HG03354 (cell line): Measurements from ENCODE around the gene GPC3.

Experiments used
- ATAC-seq: cut with Tn5 transposase; IDR thresholded peaks from one replicate; pipeline ENCODE4 v1.9.1; 2021; ENCODE audit warnings: mild to moderate bottlenecking; ENCODE audit not compliant: unreplicated experiment, poor library complexity, severe bottlenecking

GPC3 gene

DNA sequence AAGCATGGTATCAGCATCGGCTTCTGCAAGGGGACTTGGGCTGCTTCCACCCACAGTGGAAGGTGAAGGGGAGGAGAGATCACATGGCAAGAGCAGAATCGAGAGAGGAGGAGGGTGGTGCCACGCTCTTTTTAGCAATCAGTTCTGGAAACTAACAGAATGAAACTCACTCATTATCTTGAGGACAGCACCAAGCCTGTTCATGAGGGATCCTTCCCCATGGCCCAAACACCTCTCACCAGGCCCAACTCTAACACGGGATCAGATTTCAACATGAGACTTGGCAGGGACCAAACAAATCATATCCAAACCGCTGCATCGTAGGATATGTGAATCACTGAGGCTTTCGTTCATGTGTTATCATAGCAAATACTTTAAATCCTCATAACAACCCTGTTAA lies 125.5 kb downstream of the GPC3 start:
- no peak for ATAC-seq

DNA sequence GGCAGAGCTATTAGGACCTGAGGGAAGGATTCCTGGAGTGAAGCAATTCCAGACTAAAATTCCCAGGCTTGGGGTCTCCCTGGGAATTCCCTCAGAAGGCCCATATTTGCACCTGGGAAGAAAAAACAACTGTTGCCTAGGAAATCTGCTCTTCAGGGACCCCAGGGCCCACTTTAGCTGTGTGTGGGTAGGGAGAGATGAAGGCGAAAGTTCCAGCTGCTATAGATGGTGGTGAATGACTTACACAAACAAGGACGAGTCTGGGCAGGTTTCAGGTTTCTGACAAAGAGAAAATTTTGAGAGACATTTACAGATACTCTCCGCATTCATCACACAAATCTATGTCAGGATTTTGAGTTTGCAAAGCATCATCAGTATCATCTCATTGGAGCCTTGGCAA lies 126.1 kb downstream of the GPC3 start:
- no peak for ATAC-seq

DNA sequence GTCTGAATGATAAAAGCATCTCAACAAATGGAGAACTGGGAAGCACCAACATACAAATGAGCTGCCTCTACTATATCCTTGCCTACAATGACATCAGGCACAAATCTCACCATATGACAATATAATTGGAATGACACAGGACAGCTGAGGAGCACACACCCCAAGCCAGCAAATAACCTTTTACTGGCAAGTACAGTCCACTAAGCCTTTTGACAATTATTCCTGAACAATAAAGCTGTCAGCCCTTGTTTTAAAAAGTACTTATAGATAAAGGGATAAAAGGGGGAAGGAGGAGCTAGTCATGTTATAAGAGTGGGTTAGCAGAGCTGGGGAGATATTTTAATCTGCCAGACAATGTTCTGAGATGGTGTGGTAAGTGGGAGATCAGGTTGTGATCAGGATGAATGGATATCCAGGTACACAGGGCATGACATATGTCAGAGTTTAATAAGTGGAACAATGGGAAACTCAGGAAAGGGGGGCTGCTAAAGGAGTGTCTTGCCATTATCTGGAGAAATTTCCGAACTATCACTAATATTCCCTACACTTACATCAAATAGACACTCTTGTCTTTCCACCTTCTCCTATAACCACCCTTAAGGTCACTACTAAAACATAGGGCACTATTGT lies 127.6 kb downstream of the GPC3 start:
- ATAC-seq = no peak

DNA sequence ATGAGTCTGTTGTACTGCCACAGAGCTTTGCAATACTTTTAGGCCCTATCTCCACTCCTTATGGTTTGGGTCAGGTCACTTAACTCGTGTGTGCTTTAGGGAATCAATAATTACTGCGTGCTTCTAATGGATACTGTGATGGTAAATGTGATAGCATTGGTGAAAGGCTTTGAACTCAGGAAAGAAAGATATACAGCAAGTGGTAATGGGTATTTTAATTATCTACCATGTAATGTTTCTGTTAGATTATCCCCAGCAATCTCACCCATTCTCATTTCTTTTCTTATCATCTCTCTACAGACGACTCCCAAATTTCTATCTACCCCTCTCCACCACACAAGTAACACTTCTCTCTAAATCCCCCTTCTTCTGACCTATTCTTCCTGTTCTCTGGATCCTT lies 128.6 kb downstream of the GPC3 start:
- no peak for ATAC-seq

DNA sequence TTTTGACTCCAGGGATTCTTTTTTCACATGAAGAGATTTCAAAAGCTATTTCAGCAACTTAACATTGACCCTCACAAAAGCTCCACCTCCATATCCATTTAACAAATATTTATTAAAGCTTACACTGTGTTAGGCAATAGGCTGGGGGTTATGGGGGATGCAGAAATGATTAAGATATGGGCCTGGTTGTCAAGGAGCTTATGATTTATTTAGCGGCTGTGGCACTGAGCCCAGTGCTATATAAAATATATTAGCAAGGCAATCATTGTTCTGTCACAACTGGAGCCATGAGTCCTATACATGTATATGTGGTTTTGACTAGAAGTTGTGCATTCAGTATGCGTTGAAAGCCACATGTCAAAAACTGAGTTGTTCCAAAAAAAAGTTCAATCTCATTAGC lies 131.1 kb downstream of the GPC3 start:
- no peak for ATAC-seq

DNA sequence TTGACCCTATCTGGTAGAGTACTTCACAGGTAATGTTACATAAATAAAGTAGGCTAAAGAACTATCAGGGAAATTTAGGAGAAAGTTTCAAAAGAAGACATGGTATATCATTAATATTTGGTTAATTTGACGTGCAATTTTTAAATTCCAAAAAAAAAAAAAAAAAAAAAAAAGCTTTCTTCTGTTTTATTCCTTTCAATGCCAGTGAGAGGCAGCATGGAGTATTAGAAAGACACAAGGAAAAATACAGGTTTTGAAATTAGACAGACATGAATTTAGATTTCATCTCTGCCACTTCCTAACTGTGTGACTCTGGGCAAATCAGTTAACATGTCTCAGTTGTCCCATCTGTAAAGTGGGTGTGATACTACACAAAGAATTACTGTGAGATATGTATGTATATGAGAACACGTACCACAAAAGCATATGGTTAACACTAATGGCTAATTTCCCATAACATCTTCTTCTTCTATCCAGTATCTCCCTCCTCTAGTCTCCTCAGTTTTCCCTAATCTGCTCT lies 132.5 kb downstream of the GPC3 start:
- no peak for ATAC-seq

DNA sequence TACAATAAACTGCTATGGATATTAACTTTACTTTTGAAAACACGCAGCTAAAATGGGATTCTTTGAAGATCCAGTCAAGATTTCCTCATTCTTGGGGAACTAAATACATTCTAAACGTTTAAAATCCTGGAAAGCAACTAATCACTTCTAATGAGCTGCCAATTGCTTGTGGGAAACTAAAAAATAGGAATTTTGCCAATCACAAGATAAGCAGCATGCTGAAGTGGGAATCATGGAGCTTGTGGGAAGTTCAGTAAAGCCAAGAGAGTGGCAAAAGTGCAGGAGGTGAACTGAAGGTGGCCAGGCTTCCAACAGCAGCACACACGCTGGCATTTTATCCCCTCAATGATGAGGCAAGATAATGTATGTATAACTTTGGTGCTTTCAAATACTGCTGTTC lies 133.0 kb downstream of the GPC3 start:
- ATAC-seq = no peak

DNA sequence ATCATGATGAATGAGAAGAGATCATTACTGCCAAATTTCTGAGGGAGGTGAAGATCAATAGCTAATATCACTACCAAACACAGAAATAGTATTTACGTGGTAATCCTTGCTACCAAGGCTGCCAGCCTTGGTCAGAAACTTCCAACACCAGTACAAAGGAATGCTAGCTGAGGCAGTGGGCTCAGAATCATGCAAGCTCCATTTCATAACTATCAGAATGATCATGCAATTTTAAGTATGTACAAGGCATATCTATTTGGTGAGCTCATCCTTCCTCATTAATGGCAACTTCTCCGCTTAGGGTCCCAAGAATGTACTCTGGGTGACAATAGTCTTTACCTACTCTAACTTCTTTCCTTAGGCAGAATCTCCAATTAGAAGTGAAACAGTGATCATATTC lies 135.0 kb downstream of the GPC3 start:
- no peak for ATAC-seq

DNA sequence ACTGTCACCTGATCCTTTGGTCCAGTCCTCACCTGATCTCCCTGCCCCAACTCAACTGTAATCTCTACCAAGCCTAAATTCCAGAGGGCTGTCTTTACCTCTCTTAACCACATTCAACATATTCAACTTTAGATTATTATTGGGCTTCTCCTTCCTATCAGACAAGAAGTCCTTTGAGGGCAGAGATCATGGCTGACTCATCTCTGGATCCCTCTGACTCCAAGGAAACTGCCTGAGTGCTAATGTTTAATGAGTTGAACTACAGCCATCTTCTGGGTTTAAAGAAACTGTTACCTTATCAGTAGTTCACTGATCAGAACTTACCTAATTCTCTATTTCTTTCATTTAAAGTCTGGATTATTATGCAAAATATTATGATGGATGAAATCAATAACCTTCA lies 135.7 kb downstream of the GPC3 start:
- no peak for ATAC-seq

DNA sequence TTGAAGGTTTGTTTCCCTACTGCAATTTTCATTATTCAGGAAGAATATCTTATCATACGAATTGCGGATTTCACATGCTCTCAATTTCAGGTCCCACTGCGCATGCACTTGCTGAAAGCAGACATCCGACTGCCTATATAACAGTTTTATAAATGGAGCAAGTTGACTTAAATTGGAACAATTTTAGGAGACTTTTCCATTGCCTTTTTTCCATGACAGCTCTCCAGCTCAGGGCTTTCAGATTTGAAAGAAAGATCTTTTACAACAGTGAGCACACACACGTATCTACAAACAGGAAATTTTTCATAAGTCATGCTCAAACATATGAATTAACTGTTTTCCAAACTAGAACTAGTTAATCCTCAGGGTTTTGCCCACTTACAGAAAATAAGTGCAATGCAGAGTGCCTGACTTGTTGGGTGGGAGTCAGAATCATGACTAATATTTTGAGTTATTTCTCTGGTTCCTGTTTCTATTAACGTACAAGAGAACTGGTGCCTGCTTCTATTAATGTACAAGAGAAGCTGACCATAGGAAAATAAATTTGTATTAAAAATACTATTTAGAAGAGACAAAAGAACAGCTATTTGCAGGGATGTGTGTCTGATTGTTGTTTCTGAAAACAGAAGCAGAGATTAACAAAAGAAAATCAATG lies 137.9 kb downstream of the GPC3 start:
- ATAC-seq = peak; percentile 79

DNA sequence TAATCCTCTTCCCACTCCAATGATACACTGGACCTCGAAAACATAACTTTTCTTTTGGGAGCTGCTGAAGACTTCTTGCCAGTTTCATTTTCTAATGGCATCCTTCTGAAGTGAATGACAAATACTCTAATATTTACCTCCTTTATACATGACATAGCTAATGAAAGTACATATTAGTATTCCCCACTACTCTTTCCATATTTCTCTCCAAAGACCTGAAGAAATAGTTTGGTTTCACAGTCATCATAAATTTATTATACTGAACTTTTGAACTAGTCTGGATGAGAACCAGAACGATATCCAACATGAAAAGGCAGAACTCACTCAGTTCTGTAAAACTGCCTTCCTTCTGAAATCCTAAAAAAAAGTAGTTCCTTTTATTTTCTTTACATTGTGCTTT lies 139.1 kb downstream of the GPC3 start:
- no peak for ATAC-seq

DNA sequence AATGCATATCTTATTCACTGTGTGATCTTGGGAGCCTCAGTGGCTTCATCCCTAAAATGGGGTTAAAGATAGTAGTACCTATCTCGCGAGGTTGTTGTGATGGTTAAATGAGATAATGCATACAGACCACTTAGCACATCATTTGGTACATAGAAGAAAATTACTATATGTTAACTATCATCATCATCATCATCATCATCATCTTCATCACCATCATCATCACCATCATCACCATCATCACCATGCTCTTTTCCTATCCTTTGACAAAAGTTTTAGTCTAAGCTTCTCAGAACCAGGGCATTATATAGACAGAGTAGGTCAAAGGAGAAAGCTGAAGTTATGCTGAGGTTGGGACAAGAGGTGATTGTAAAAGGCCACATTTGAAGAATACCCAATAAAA lies 145.0 kb downstream of the GPC3 start:
- ATAC-seq = no peak

DNA sequence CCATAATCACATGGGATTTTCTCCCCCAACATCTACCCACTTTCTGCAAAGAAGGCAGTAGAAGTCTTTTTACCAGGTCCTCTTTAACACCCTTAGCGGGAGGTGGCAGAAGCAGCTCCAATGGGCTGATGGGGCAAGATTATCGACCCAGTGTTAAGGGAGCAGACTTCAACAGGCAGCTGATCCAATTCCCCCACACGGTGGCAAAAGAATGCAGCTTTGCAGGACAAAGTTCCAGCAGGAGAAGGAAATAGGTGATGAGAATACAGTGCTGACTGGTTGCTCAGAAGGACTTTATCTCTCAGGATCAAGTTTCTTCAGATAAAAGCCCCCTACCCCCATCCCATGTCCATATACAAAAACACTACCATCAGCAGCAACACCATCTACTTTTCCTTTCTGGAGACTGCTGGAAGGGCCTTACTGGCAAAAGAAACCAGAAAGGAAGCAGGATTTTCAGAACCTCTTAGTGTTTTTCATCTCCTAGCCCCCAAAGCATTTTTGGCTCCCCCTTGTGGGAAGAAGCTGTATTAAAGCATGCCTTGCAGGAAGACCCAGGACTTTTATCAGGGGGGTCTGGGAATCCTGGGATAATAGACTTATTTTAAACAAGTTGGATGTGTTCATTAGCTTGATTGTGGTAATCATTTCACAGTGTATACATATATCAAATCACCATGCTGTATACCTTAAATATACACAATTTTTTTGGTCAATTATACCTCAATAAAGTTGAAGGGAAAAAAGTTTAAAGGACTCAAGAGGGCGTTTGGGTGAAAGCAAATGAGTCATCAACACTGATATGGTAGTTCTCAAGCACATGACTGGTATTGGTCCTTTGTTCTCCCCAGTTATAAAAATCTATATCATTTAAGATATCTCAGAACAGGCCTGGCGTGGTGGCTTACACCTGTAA lies 146.4 kb downstream of the GPC3 start:
- no peak for ATAC-seq

DNA sequence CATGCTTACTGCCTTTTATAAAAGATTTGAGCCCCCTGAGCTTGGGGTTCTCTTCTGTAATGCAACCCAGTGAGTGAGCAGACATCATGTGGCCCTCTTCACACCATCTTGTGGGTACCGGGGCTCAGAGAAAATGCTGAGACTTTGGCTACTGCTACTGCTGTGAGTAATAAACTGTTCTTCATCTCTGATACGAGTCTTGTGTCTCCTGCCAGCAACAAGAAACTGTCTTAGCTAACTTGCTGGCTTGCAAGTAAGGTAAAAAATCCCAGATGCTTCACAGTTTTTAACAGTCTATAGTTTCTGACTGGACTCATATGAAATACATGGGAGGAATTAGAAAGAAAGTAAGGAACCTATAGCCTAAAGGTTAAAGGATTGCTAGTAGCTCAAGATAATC lies 148.3 kb downstream of the GPC3 start:
- ATAC-seq = no peak

DNA sequence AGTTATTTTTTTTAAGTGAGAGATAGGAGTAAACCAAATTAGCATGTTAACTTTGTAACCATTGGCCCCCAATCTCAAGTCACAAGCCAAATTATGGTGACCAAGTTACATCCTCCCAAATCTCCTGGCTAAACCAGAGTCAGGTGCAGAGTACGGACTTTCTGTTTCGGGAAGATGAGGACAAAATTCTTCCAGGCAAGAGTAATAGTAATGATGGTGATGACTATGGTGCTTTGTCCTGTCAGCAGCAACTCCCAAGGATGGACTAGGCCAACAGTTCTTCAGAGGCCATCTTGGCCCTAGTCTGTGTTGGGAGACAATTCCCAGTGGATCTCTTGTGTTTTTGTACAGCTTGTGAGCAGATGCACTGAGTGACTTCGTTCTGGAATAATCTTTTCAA lies 148.8 kb downstream of the GPC3 start:
- no peak for ATAC-seq

DNA sequence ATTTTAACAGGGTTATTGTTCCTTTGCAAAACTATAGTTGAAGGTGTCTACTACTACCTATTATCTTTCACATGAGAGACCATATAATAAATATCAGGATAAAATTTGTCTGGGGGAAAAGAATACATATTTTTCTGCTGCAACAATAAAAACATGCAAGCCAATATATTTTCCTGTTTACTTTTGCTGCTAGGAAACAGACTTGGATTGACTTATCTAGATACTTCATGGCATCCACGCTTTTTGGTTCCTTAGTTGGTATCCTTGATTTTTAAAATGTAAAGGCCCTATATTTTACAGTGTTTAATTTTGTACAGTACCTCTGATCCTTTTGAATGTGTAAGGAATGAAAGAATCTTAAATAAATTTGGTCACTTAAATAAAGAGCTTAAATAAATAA lies 150.6 kb downstream of the GPC3 start:
- ATAC-seq = no peak

DNA sequence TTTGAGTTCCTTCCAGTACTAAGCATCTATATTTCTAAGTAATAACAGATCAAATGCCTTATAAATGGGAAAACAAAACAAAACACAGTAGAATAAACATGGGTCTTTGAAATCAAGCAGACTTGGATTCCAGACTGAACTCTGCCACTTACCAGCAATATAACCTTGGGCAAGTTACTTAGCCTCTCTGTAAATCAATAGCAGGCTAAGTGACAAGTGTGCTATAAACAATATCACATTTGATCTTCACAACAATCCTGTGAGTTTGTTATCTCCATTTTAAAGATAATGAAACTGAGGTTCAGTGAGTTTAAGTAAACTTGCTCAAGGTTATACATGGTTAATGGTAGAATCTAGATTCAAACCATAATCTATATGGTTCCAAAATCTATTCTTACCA lies 165.8 kb downstream of the GPC3 start:
- no peak for ATAC-seq

DNA sequence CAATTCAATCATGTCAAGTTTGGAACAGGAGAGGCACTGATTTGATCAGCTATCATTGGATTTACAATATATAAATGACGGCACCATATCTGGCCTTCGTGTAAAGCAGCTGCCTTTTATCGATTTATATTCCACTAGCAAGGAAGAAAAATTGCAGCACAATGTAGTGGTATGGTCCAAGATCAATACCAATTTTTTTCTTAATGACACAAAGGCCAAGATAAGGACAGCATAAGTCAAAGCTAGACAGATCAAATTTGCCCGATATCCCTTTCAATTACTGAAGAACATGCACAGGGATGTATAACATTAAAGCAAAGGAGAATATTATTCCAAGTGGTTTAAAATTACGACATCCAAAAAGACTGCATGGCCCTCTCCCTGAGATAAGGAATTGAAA lies 167.4 kb downstream of the GPC3 start:
- no peak for ATAC-seq

DNA sequence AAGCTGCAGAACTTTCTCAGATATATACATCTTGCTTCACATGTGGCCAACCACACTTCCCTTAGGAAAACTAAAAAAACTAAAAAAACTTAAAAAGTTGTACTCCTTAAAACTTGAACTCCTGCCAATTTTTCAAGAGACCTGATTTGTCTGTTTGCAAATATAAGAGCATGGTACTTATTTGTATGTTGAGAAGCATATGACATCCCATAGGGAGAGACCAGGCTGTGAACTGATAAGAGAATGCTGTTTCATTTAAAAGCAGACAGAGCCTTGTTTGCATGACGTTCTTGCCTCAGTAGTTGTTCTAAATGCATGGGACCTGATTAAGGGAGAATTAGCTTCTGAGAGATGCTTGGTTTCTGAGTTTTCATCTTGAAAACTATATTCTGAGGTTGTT lies 169.9 kb downstream of the GPC3 start:
- no peak for ATAC-seq

DNA sequence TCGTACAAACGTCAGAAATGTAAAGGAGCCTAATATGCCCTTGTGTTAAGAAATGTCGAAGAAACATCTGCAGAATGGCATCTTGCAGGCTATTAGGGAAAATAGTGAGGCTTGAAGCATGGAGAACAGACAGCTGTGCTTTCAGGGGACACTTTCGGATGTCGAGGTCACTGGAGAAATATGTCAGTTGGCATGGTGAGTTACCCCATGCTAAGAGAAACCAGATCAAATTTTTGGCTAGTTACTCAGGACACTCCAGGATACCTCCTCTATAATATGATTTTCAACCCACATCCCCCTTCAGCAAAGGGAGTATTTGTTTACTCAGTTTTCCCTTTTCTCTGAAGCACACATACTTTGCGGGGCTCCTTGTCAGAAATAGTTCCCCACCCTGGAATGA lies 171.4 kb downstream of the GPC3 start:
- no peak for ATAC-seq

DNA sequence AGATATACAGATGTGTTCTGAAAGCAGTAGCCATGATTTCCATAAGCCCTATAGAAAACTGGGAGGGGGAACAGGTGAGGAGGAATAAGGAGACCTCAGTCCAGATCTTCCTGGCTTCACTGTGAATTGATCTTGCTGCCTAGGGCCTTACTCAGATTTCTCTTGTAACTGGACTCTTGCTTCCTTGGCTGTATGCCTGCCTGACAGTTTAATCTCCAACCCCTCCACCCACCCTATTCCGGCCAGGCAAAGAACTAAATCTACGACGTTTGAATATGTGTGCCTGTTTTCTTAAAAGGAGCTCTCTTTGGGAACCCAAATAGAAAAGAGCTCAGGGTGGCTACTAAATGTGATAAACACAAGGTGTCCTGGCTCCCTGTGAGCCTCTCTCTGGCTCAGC lies 173.0 kb downstream of the GPC3 start:
- no peak for ATAC-seq
